HG02798 (cell line): Measurements from ENCODE around the gene GARS1.

Source experiments
- ATAC-seq: cut with Tn5 transposase; IDR thresholded peaks from one replicate; pipeline ENCODE4 v1.9.1; 2021; ENCODE audit warnings: mild to moderate bottlenecking; ENCODE audit not compliant: unreplicated experiment, poor library complexity

Gene GARS1

DNA sequence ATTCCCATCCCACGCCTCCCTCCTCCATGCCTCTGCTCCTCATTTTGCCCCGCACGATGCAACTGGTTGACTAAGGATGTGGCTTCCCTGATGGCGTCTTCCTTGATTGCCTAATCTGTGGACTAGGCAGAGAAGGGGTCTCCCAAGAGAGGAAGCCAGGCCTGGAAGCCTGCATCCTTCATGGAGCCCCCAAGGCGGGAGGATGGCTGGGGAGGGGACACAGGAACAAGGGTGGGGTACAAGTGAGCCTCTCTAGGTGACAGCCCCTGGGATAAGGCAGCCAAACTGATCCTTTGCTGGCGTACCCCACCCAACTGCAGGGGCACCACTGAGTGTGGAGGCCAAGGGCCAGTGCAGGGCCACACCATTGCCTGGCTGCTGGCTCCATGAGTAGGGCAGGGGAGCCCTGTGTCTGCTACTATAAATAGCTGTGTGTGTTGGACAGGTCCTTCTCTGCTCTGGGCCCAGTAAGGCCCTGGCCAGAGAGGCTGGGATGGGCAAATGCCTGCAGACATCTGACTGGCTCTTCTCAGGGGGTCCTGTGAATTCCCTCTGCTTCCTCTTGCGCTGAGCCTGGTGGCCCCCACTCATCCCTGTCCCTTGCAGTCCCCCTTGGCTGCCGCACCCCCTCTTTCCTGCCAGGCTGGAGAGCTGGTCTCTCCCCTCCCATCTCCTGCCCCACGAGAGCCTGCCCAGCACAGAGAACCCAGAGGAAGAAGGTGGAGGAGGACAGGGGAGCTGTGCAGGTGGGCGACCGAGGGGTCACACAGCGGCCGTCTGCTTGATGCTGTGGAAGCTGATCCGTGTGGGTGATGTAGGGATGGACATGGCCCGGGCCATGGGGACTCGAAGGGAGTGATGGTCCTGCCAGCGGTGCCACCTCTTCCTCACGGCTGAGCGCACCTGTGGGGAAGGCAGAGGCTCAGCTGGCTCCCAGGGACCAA, 58.3 kb downstream of the GARS1 start:
- no peak for ATAC-seq

DNA sequence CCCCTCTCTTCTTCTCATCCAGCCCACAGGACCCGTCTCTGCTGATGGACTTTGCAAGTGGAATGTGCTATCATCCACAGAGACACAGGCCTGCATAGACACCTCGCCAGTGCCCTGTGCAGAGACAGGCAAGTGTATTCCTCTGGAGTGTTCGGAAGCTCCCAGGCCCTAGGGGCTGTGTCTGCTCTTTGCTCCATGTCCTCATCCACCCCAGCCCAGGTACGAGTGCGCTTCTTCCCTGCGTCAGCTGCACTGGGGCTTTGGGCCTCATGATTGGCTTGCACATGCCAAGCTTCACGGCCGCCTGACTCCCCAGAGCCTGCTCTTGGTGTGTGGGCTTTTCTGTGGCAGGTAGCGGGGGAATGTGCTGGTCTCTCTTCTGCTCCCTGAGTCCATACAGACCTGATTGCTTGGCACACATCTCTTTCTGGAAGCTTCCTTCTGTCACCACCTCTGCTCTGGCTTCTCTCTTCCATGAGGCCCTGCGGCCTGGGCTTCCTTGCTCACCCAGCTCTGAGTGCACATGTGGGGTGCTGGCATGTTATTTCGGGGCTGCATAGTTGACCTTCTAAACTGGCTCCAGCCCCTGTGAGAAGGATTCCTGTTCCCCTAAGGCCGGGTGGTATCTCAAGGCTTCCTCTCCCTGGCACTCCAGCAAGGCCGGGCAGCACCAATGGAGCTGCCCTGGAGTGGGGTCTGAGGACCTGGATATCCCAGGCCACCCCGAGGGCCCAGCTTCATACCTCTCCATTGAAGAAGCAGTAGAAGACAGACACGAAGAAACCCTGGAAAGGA, 59.8 kb downstream of the GARS1 start:
- no peak for ATAC-seq

DNA sequence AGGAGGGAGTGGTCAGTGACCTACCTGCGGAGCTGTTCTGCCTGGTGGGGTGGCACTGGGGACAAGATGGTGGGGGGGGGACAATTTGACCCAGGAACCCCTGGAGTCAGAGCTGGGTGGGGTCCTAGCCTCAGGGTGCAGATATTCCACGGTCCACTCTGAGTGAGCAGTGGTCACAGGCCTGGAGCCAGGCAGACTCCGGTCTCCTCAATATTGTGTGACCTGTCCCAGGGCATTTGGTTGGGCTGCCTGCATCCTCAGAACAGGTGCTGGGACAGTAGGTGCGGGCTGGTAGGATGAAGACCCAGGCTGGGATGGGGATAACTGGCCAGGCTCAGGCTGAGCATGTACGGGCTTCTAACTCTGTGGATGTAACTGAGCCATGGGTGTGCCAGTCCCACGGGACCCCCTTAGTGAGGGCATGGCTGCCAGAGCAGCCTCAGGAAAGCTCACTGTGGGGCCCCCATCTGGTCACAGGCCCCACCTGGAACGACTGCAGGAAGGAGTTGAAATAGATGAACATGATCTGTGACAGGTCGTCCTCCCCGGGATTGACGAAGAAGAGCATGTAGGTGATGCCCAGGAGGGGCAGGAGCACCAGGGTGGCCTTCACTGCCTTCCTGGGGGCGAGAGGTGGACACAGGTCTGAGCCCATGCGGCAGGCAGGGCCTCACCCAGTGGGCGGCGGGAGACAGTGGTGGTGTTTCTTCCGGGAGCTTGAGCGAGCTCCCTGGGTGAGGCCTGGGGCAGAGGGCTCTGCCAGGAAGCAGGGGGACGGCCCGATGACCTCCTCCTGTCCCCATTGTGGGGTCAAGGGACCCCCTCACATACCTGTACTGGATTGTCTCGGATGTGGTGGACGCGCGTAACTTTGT, 60.7 kb downstream of the GARS1 start:
- ATAC-seq: no peak

DNA sequence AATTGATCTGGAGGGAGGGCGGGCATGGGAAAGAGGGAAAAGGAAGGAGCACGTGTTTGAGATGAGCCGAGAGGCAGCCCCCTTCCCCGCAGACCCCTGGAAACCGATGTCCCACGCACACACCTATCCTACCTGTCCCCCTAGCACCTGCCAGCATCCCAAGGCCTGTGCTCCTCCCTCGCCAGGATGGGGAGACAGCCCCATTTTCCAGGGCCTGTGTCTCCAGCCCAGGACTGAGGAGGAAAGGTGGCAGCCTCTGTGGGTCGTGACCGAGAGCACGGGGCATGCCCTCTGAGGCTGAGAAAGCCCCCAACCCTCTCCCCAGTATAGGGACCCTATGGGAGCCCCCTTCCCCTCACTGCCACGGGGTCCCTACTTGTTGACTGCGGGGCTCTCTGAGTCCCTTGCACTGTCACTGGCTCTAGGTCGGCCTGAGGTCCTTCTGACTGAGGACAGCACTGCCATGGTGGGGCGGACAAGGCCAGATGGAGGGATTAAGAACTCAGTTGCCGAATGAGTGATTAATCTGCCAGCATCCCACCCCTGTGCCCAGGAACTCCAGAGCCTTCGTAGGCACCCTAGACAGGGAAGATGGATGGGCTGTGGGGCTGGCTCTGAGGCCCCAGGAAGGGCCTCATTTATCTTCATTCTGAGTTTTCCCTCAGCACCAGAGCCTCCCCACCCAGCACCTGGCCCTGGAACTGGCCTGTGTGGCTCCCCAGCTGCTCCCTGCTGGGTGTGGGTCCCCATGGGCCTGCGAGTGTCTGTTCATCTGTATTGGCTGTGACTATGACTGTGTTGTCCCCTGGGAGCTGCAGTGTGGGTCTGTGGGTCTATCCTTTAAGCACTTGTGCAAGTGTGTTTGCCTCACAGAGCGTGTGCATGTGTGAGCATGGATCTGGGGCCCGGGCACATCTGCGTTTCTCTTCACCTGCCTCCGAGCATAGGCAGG, 61.6 kb downstream of the GARS1 start:
- ATAC-seq: no peak

DNA sequence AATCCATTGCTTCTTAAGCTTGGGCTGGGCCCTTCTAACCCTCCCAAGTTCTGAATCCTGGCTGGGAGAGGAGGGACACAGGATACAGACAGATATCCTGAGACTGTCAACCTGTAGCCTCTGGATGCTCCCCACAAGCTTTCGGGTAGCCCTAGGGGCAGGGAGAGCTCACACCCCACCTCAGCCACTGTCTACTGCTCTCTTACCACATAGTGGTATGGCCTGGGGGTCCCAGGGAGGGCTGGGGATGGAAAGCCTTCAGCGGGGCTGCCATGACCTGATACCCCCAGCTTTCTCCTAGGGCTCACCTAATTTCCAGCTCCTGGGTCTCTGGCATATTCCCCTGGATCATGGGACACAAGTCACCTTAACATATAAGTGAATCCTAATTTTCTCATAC, 62.5 kb downstream of the GARS1 start:
- ATAC-seq: no peak

DNA sequence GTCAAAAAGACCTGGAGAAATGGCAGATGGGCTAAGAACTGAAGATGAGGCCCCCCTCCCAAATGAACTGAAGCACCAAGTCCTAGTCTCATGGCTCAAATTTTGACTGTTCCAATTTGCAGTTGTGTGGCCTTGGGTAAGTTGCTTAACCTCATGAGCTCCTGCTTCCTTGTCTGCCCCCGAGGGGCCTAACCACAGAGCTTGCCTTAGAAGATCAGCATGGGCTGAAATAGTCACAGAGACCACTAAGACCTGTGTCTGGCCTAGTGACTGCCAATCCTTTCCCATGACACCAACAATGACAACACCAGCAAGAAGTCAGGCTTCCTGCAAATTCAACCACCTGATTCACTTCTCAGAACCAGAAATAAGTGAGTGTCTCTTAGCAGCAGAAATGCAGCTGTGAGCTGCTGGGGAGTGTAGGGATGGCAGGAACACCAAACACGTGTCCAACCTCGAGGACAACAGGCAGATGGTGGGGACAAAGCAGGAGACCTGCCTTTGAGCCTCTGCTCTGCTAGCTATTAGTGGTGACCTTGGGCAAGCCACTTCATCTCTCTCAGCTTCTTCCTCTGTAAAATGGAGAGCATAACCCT, 63.9 kb downstream of the GARS1 start:
- no peak for ATAC-seq

DNA sequence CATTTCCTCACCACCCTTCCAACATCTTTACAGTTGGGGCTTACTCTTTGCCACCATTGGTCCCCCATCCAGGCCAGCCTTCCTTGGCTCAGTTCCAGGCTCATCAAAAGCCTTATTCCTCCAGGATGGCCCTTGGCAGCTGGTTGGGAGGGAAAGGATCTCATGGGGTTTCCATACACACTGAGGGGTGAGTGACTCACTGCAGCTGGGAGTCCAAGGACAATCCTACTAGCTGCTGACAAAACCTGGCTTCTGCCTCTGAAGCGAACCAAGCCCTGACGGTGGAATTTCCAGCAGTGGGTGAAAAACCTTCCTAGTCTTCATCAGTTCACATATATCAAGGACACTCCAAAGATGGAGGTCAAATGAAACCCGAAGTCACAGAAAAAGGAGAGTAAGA, 64.6 kb downstream of the GARS1 start:
- ATAC-seq: no peak

DNA sequence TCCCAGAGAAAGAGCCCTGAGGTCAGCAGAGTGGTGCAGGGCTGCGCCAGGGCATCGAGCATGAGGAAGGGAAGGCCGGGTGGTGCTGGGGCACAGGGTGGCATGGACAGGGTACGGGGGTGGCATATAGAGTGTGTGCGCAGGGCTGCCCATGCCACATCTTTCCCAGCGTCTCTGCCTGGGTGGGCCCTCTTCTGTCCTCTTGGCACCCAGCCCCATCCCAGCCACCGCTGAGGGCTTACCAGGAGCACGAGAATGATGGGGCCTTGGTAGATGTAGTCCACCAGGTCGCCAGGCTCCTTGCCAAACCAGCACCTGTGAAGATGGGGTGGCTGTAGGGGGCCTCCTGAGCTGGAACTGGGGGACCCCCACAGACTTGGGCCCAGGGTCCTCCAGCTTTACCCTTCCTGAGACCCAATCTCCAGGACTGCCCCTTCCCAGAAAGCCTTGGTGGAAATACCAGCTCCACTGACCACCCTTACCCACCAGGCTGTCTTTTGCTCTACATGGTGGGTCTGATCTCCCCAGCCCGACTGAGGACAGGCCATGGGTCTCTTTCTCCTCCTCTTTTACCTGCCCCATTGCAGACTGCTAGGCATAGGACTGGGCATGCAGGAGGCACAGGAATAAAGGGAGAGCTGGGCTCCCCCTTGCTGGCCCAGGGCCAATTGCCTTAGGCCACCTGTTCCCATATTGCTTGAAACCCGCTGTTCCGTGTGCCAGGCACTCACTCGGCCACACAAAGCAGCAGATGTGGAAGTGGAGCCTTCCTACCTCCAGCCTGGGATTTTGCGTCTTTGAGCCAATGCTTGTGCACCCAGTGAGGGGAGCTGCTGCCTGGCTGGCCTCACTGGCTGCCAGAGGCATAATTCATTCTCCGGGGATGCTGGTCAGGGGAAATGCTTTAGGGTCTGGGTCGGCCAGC, 65.9 kb downstream of the GARS1 start:
- no peak for ATAC-seq

DNA sequence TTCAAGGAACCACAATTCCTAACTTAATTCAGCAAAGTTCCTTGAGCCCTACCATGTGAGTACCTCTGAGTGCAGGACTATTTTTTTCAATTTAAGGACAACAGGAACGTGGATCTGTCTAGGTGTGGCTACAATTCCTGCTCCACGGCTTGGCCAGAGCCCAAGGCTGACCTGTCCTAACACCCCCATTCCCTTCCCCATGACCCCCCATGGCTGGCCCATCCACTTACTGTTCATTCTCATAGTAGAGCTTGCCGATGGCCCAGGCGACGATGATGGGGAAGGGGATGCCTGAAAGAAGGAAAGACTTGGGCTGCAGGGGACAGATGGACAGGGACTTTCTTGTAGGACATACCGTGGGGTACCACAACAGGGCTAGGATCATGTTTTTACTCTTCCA, 67.2 kb downstream of the GARS1 start:
- ATAC-seq: no peak

DNA sequence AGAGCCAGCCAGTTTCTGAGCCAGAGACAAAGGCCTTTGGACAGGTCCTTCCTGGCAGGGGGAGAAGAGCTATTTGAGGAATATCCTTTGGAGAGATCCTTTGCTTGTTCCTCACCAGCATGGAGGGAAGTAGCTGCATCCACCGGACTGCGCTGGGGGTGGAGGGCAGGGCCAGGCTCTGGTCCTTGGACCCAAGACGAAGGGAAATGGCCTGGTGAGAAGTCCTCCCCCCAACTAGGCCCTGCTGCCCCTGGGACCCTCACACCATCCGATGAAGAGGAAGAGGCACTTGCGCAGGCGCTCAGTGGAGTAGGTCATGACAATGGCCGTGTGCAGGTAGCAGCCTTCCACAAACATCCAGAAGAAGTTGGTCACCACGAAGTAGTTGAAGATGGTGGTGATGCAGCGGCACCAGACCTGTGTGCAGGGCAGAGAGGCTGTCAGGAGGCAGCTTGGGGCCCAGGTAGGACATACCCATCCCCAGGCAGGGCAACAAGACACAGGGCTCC, 67.8 kb downstream of the GARS1 start:
- ATAC-seq: no peak

DNA sequence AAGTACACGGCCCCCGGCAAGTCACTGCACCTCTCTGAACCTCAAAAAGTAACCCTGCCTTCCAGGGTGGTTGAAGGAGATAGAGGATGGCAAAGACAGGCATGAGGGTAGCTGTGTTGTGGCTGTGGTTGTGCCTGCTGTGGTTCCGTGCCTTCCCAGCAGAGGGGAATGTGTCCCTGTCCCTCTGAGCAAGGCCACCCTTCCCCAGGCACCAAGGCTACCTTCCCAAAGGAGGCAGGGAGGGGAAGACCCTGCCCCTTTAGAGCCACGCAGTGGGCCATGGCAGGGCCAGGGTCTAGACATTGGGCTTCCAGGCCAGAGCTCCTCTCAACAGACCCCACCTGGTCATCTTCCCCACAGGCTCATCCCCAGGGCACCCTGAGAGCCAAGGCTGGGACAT, 68.7 kb downstream of the GARS1 start:
- ATAC-seq: no peak

DNA sequence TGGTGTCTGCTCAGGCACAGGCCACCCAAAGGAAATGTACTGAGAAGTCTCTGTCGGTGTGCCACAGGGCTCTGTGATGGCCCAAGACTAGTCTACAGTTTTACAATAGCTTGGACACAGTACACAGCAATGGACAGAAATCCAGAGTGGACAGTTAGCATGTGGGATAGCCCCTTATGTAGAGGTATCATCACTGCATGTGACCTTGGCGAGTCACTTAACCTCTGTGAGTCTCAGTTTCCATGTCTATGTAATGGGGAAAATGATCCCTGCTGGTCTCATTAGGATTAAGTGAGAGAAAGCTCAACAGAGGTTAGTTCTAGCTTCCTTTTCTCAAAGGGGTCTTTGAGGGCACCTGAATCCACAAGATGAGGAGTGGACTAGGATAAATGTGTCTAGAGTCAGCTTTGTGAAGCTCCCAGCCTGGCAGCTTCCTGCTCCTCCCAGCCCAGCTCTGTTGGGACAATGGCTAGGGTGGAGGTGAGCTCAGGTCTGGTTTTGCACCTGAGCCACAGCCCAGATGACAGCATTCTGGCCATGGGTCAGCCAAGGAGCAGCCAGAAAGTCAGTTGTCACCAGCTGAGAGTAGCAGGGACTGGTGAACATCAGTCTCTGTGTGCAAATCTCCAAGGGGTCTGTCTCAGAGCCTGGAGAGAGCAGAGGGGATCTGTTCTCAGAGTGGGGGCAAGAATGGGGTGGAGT, 69.7 kb downstream of the GARS1 start:
- no peak for ATAC-seq

DNA sequence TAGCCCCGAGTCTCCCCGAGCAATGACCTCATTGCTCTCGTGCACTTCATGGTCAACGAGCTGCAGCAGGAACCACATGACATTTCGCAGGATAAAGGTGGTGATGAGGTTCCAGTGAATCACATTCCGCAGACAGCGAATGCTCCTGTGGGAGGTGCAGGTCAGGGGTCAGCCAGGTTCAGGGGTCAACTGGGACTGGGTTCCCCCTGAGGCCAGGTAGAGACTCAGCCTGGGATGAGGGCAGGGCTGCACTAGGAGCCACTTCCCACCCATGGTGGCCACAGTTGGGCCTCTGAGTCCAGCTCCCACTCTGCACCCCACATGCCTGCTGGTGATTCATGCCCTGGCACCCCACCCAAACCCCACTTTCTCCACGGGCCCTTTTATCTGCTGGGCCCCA, 70.4 kb downstream of the GARS1 start:
- ATAC-seq: no peak

DNA sequence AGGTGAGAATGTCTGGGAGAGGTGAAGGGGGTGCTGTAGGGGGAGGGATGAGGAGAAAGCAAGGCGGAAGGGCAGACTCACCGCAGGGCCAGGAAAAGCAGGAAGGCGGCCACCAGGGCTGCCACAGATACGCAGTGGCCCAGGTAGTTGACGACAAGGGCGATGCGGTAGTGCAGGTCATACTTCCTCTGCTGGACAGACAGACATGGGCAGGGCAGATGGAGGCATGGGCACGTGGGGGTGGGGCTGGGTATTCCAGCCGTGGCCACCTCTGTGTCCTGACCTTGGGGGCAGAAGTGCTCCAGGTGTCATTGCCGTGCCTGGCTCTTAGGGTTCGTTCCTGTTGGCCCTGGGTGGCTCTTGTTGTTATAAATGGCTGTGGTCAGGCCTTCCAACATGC, 70.8 kb downstream of the GARS1 start:
- no peak for ATAC-seq

DNA sequence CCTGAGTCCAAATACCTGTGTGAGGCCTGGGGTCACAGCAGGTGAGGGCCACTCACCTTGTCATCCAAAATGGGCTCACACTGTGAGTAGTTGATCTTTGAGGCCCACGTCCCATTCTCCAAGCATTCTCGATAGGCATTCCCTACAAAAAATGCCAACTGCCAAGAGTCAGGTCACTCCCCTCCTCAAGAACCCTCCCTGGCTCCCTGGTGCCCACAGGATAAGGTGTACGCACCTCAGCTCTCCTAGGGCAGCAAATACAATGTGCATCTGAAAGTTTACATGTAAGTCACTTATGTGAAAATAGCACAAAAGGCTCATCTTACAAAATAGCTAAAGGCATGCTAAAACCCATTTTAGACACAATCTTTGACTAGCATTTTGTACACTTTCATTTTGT, 72.5 kb downstream of the GARS1 start:
- ATAC-seq: no peak

DNA sequence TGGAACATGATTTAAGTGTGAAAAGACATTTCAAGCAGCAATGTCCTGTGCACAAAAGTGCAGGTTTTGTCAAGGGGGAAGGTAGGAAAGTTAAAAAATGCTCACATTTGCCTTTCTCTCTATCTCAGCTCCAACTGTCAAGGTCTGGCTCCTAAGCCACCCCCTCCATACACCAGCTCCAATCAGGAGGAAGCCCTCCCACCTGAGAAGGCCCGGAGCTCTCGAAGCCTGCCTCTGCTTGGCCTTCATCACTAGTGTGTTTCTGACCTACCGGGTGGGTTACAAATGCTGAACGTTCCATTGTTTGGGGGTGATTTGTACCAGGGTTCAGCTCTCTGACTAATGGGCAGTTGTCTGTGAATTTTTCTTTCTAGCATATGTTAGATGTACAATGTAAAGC, 73.4 kb downstream of the GARS1 start:
- no peak for ATAC-seq

DNA sequence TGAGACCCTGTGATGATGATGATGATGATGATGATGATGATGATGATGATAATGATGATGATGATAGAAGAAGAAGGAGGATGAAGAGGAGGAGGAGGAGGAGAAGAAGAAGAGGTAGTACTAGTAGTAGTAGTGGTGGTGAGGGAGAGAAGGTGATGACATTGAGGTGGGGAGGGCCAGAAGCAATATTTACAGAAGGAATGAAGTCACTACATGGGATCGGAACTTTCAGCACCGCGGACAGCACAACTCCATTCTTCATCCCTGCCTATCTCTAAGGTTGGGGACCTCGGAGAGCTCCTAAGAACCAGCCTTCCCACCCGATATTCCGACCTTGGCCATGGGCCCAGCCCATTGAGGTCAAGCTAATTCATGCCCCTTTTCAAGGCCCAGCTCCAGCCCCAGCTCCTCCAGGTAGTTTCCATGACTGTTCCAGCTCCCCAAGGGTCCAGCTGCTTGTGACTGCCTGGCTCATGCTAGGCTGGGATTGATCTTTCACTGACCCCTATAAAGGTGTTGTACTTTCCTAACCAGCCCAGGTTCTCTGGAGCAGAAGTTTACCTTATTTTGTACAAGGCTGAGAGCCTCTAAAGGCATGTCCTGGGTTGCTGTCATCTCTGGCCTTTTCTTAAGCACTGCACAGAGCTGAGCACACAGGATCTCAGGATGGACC, 77.3 kb downstream of the GARS1 start:
- ATAC-seq: no peak
